Endodermal cell (in vitro differentiated cells): ENCODE results near the gene C11orf24. TPM values are rescaled to one million over a fixed set of nuclear protein-coding genes. Genes with fewer than 3 reads are reported as not detected.
A peak's percentile ranks its signal among the peaks of the same experiment; 100 is the strongest.
"Not testable (repeated sequence)": the region's sequence is repeated elsewhere in the genome, so short reads cannot be mapped to it uniquely, and the experiment has no call there.

Experiments used
- DNase-seq: peaks from one replicate; pipeline ENCODE4 v3.0.0-alpha.2; 2017
- H3K27ac ChIP-seq: 2 replicates; pipeline ENCODE4 v1.5.1; 2013; ENCODE audit warnings: mild to moderate bottlenecking, low read depth, low read length, moderate library complexity
- H3K27me3 ChIP-seq: 2 replicates; pipeline ENCODE4 v1.6.1; 2013; ENCODE audit warnings: mild to moderate bottlenecking, low read length, moderate library complexity; ENCODE audit not compliant: insufficient read depth, control insufficient read depth, poor library complexity, severe bottlenecking
- H3K36me3 ChIP-seq: 2 replicates; pipeline ENCODE4 v1.7.0; 2013; ENCODE audit warnings: mild to moderate bottlenecking, low read length, moderate library complexity; ENCODE audit not compliant: control insufficient read depth, insufficient read depth
- H3K4me1 ChIP-seq: one replicate; pipeline ENCODE4 v1.7.0; 2013; ENCODE audit warnings: low read length; ENCODE audit not compliant: control insufficient read depth, insufficient read depth
- H3K4me3 ChIP-seq: 2 replicates; pipeline ENCODE4 v1.5.1; 2013; ENCODE audit warnings: mild to moderate bottlenecking, low read length, moderate library complexity
- H3K9ac ChIP-seq: 2 replicates; pipeline ENCODE4 v1.6.1; 2013; ENCODE audit warnings: mild to moderate bottlenecking, low read length, moderate library complexity; ENCODE audit not compliant: poor library complexity, severe bottlenecking; ENCODE audit errors: extremely low read depth
- H3K9me3 ChIP-seq: 2 replicates; pipeline ENCODE4 v1.6.1; 2013; ENCODE audit warnings: mild to moderate bottlenecking, low read length, moderate library complexity; ENCODE audit not compliant: control insufficient read depth
- H3K27ac Mint-ChIP-seq: 2 replicates; pipeline ENCODE4 v1.8.0; 2020; ENCODE audit warnings: mixed read lengths
- H3K27me3 Mint-ChIP-seq: 2 replicates; pipeline ENCODE4 v1.8.0; 2021; ENCODE audit warnings: mild to moderate bottlenecking, mixed read lengths; ENCODE audit not compliant: insufficient read depth
- H3K36me3 Mint-ChIP-seq: 2 replicates; pipeline ENCODE4 v1.8.0; 2020; ENCODE audit warnings: low read depth, mixed read lengths
- H3K4me1 Mint-ChIP-seq: 2 replicates; pipeline ENCODE4 v1.8.0; 2020; ENCODE audit warnings: mixed read lengths
- H3K4me3 Mint-ChIP-seq: 2 replicates; pipeline ENCODE4 v1.8.0; 2020; ENCODE audit warnings: mild to moderate bottlenecking, moderate library complexity, mixed read lengths
- H3K9me3 Mint-ChIP-seq: 2 replicates; pipeline ENCODE4 v1.8.0; 2020; ENCODE audit warnings: mild to moderate bottlenecking, mixed read lengths
- WGBS, 2 experiments: methylation state at CpG; one replicate each; pipeline versions ENCODE4 v1.1.5 to v1.1.7; 2013; ENCODE audit warnings: missing lambda C conversion rate in 2 of 2, mixed read lengths in 1 of 2; ENCODE audit not compliant: insufficient coverage in 1 of 2, insufficient read length in 1 of 2; 5-methylcytosine and 5-hydroxymethylcytosine counted together
- total RNA-seq, 2 donors: library from RNA; stranded (reverse); fragmentation: NEBNext Ultra II Directional in 1 of 2; extraction: Animal tissue kit (Norgen Biotek cat#: 25700) in 1 of 2; gene quantifications; 2 replicates in 1 of 2; 3 replicates in 1 of 2; pipeline ENCODE4 v1.2.1, GENCODE V29; 2021
- TF ChIP-seq, protein P1 (sequence below): fragments of 200-600 bp; sonication (generic); conservative IDR thresholded peaks from 2 replicates; pipeline ENCODE4 v1.5.0; 2021; ENCODE audit warnings: antibody characterized with exemption, mild to moderate bottlenecking

The C11orf24 gene
- total RNA-seq, 2 donors from 2014 or later, result 38.4 to 39.4 TPM

DNA sequence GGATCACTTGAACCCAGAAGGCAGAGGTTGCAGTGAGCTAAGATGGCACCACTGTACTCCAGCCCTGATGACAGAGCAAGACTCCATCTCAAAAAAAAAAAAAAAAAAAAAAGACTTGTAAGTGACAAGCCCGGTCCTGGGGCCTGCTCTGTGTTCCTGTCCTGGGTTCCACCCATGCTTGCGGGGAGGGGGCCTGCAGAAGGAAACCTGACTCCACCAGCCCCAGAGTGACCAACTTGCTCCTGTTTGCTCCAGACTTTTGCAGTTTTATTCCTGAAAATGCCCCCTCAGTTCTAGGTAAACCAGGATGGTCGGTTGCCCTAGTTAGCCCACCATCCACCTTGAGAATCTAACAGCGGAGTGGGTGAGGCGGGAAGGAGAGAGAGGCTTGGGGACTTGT is 30.5 kb upstream of the C11orf24 start:
- Histone ChIP-seq H3K9ac (no peak overlapping the region), H3K27ac (no peak overlapping the region), H3K4me3 (no peak overlapping the region), H3K4me1 (no peaks in the 10 kb centered on the region), H3K27me3 (no peaks in the 10 kb centered on the region), H3K9me3 (peaks cover 8% of the 10 kb centered on the region), H3K36me3 (no peaks in the 10 kb centered on the region)
- 72 to 86% methylated on average over 3 to 5 of the region's 5 CpGs for WGBS, 2 experiments
- H3K27ac Mint-ChIP-seq, result no peak overlapping the region
- H3K36me3 Mint-ChIP-seq, result peaks cover 5% of the 10 kb centered on the region
- peaks cover 28% of the 10 kb centered on the region for H3K9me3 Mint-ChIP-seq
- TF ChIP-seq, protein P1, sequence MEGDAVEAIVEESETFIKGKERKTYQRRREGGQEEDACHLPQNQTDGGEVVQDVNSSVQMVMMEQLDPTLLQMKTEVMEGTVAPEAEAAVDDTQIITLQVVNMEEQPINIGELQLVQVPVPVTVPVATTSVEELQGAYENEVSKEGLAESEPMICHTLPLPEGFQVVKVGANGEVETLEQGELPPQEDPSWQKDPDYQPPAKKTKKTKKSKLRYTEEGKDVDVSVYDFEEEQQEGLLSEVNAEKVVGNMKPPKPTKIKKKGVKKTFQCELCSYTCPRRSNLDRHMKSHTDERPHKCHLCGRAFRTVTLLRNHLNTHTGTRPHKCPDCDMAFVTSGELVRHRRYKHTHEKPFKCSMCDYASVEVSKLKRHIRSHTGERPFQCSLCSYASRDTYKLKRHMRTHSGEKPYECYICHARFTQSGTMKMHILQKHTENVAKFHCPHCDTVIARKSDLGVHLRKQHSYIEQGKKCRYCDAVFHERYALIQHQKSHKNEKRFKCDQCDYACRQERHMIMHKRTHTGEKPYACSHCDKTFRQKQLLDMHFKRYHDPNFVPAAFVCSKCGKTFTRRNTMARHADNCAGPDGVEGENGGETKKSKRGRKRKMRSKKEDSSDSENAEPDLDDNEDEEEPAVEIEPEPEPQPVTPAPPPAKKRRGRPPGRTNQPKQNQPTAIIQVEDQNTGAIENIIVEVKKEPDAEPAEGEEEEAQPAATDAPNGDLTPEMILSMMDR, result no peak
- H3K27me3 Mint-ChIP-seq, result peaks cover 5% of the 10 kb centered on the region
- no peak overlapping the region for H3K4me3 Mint-ChIP-seq
- H3K4me1 Mint-ChIP-seq, result no peaks in the 10 kb centered on the region
- no peak for DNase-seq

DNA sequence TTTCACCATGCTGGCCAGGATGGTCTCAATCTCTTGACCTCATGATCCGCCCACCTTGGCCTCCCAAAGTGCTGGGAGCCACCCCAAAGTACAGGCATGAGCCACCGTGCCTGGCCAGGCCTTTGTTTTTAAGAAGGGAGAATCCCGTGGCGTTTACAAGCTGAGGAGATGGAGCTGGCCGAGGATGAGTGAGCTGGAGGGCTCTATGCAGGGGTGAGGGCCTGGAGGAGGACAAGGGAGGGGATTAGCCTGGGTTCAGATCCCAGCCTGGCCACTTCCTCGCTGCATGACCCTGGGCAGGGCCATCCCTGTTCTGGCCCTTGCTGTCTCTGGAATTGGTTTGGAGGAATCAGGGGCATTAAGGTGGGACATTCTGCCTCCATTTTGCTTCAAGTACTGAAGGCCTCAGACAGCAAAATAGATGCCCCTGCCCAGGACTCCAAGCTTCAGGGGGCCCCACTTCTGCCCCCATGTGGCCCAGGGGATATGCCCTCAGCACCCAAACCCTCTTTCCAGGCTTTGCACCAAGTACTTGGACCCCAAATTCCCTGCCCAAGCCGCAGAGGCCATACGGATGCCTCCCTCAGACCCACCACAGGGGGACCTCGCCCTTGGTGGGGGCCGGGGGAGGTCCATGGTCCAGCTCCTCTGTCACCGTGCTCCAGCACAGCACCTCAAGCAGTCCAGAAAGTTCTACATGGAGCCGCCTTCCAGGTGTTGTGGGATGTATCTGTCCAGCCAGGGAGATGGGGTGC is 28.5 kb upstream of the C11orf24 start:
- Histone ChIP-seq H3K27me3 (no peaks in the 10 kb centered on the region), H3K9ac (no peak overlapping the region), H3K4me3 (no peak overlapping the region), H3K27ac (no peak overlapping the region), H3K4me1 (no peaks in the 10 kb centered on the region), H3K36me3 (no peaks in the 10 kb centered on the region), H3K9me3 (peaks cover 8% of the 10 kb centered on the region)
- no peaks in the 10 kb centered on the region for H3K4me1 Mint-ChIP-seq
- peak overlapping the region; percentile 39 for H3K27ac Mint-ChIP-seq
- H3K36me3 Mint-ChIP-seq, result peaks cover 5% of the 10 kb centered on the region
- peaks cover 26% of the 10 kb centered on the region for H3K9me3 Mint-ChIP-seq
- WGBS, 2 experiments, result 84 to 87% methylated on average over 10 to 12 of the region's 12 CpGs
- H3K27me3 Mint-ChIP-seq, result peaks cover 6% of the 10 kb centered on the region
- H3K4me3 Mint-ChIP-seq, result no peak overlapping the region
- TF ChIP-seq, protein P1, result peak; percentile 37
- no peak for DNase-seq

- not testable (repeated sequence) for H3K4me3 Mint-ChIP-seq, H3K27ac Mint-ChIP-seq, H3K27ac ChIP-seq
Measured at GRCh38 chr11:68299517-68299879, 27.7 kb upstream of the C11orf24 start.

More at GRCh38 chr11:68299517-68299879, 27.7 kb upstream of the C11orf24 start:
- not testable (repeated sequence) for H3K27me3 Mint-ChIP-seq, H3K9me3 ChIP-seq, H3K9ac ChIP-seq, H3K4me1 Mint-ChIP-seq, H3K4me3 ChIP-seq, H3K36me3 Mint-ChIP-seq, H3K36me3 ChIP-seq, DNase-seq, H3K27me3 ChIP-seq, H3K4me1 ChIP-seq
- H3K9me3 Mint-ChIP-seq, result peaks cover 18% of the 10 kb centered on the region
- 98 to 100% methylated on average over 2 to 9 of the region's 9 CpGs for WGBS, 2 experiments
